PFSK-1 (cell line): ENCODE results near the gene ABITRAM.

Experiments
- POLR2AphosphoS5 ChIP-seq: IDR thresholded peaks from 2 replicates; pipeline ENCODE4 v1.6.1; 2012; ENCODE audit warnings: low read depth, mild to moderate bottlenecking, control low read depth, low read length, moderate library complexity
- TAF1 ChIP-seq: IDR thresholded peaks from 2 replicates; pipeline ENCODE4 v1.6.1; 2012; ENCODE audit warnings: low read length, control low read depth, borderline replicate concordance; ENCODE audit not compliant: insufficient read depth
- TF ChIP-seq, protein P1 (sequence below), 2 experiments: IDR thresholded peaks; 2 replicates each; pipeline versions ENCODE4 v1.6.1 to v1.8.0; 2011 to 2012; ENCODE audit warnings: low read depth in 2 of 2, low read length in 2 of 2, control low read depth in 1 of 2, inconsistent platforms in 1 of 2, mild to moderate bottlenecking in 1 of 2, moderate library complexity in 1 of 2; ENCODE audit not compliant: insufficient read depth in 1 of 2

DNA sequence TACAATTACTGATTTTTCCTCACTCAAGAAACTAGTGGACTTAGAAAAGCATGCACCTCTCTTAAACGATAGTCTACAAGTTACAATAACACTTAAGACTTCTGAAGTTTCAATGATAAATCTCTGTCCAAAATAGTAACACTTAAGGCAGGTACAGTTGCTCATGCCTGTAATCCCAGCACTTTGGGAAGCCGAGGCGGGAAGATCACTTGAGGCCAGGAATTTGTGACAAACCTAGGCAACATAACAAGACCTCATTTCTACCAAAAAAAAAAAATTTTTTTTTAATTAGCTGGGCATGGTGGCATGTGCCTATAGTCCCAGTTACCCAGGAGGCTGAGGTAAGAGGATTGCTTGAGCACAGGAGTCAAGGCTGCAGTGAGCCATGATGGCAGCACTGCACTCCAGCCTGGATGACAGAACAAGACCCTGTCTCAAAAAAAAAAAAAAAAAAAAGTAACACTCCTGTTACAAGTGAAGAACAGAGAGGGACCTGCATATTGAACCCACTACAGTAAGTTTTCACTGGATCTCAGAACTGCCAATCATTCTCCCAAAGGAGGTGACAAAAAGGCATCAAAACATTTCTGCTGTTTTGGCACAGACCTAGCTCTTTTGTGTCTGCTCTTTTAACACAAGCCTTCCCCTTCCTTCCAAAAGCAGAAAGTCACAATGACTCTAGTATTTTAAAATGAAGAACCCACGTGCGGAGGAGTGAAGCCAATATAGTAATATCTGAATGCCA, 3.5 kb downstream of the ABITRAM start:
- TF ChIP-seq TAF1: no peak
- TF ChIP-seq POLR2AphosphoS5: no peak
- TF ChIP-seq, protein P1, sequence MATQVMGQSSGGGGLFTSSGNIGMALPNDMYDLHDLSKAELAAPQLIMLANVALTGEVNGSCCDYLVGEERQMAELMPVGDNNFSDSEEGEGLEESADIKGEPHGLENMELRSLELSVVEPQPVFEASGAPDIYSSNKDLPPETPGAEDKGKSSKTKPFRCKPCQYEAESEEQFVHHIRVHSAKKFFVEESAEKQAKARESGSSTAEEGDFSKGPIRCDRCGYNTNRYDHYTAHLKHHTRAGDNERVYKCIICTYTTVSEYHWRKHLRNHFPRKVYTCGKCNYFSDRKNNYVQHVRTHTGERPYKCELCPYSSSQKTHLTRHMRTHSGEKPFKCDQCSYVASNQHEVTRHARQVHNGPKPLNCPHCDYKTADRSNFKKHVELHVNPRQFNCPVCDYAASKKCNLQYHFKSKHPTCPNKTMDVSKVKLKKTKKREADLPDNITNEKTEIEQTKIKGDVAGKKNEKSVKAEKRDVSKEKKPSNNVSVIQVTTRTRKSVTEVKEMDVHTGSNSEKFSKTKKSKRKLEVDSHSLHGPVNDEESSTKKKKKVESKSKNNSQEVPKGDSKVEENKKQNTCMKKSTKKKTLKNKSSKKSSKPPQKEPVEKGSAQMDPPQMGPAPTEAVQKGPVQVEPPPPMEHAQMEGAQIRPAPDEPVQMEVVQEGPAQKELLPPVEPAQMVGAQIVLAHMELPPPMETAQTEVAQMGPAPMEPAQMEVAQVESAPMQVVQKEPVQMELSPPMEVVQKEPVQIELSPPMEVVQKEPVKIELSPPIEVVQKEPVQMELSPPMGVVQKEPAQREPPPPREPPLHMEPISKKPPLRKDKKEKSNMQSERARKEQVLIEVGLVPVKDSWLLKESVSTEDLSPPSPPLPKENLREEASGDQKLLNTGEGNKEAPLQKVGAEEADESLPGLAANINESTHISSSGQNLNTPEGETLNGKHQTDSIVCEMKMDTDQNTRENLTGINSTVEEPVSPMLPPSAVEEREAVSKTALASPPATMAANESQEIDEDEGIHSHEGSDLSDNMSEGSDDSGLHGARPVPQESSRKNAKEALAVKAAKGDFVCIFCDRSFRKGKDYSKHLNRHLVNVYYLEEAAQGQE (IDR thresholded peaks at IDR 0.05; ENCODE audit: insufficient read depth in 1 of 2, low read depth in 2 of 2, low read length in 2 of 2): no peak
